Central memory CD4-positive, alpha-beta T cell (primary cell): ENCODE measurements around the gene SRPX.

Experiments
- DNase-seq: peaks from one replicate; pipeline ENCODE4 v3.0.0; 2022

Gene SRPX

DNA sequence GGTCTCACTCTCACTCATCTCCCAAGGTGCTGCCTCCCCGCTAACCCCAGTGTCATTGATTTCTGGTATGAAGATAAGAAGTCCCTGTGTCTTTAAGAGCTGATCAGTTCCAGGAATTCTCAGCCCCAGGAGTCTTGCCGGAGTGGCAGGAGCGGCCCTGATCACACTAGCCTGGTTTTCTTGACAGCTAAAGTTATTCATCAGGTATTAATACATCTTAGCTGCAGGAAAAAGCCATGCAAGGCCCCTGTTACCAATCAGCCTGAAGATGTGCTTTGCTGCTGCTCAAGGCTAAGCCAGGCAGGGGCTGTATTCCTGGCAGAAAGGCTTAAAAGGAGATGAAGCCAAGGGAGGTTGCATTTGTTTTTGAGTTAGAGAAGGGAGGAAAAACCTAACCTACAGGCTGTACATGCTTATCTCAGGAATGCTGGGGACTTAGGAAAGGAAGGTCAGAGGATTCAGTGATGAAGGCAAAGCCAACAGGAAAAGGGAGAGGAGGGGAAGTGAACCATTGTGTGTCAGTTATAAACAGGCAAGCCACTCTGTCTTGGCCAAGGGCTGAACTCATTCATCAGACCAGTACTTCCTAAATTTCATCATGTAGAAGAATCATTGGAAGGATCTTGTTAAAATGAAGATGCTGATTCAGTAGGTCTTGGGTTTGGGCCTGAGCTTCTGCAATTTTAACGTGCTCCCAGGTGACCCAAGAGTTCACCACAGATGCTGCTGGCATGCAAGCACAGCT is 8.6 kb downstream of the SRPX start:
- no peak for DNase-seq

DNA sequence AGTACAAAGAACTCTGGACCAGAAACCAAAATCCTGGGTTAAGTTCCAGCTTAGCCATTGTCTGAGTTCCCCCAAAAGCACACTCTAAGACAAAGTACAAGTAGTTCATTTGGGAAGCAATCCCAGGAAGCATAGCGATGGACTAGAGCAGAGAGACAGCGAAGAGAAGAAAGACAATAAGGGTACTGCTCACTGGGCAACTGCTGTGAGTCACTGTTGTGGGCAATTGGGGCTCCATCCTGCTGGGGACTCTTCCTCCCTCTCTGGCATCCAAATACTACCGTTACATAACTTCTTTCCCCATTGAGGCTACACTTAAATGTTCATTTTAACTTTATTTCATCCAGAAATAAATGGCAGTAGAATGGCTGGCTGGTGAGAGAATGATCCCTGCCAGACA is 14.1 kb downstream of the SRPX start:
- DNase-seq, result no peak

DNA sequence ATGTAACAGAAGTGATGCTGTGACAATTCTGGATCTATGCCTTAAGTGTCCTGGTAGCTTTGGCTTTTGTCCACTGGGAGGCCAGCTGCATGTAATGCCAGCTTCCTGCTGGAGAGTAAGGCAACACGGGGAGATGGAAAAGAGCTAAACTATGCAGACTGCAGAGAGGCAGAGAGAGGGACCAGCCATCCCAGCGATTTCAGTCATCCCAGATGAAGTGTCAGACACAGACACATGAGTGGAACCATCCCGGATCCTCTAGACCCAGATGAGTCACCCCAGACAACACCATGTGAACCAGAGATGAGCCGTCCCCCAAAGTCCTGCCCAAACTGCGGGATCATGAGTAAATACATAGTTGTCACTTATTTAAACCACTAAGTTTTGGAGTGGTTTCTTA is 14.6 kb downstream of the SRPX start:
- DNase-seq, result no peak

DNA sequence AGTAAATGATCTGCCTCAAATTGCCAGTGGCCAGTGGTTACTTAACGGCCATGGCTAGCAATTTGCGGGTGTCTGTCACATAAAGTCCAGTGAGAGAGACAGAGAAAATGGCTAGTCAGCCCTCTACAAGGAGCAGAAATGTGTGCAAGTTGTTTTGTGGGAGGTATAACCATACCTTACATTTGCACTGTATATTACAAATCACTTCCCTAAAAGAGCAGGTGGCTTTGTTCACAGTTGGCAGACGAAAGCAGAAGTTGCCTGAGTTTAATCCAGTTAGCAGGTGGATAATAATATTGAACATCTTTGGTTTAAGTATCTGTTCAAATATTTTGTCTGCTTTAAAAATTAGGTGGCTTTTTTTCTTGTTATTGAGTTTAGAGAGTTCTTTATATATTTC is 15.6 kb downstream of the SRPX start:
- DNase-seq, result no peak

DNA sequence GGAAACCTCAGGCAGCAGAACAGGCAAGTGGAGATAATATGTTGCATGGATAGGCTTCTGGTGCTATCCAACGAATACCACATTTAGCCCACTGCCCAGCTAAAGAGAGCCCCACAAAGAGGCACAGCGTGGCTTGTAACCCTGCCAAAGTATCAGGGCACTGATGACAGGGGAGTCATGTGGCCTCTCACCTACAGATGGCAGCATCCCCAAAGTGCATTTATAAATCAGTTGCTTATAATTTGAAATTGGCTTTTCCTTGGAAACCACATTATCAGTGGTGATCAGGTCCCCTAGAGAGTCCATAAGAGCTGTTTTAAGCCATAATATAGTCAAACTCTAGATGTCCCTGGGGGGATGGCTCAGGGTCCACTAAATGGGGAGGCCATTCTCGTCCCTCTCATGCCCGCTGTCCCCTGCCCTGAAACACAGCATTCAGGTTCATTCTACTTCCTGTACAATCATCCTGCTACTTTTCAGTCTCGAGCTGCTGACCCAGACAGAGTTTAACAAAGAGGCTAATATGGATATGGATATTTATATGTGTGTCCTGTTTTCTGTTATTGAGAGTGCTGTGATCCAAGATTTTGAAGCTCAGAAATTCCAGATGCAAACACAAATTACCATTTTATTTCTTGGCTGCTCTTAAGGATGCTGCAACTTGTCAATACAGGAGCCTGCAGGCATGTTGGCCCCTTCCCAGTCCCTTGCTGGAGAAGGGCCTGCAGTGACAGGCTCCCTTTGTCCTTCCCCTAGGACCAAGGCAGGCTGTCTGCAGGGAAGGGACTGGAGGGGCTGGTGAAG is 28.5 kb downstream of the SRPX start:
- DNase-seq, result peak; percentile 2

DNA sequence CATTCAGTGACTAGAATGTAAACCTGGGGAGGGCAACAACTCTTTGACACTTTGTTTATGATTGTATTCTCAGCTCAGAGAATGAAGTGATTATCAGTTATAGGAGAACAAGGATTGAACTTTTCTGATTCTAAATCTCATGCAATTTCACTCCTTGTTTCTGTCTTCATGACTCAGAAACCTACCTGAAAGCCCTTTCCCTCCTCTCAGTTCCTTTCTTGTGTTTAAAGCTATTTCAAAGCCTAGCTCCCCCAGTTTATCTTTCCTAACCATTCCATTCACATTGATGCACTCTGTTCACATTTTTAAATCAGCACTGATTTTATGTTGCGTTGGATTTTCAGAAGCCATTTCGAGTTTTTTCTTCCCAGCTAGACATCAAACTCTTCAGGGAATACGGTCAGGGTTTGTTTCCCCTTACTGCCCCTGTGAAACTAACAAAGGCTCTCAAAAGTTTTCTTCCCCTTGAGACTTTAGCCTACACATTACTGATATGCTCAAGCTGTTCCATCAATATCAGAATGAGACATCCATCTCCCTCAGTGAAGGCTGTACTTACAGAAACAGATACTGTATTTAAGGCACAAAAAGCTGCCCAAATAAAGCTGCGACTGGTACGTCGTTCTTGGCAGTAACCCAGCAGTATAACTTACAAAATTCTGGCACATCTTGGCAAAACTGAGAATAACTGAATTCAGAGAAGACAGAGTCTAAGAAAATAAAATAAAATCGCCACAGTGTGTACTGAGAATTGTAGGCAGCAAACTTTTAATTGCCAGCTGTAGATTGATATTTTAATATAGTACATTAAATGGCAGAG is 31.0 kb downstream of the SRPX start:
- DNase-seq, result no peak

DNA sequence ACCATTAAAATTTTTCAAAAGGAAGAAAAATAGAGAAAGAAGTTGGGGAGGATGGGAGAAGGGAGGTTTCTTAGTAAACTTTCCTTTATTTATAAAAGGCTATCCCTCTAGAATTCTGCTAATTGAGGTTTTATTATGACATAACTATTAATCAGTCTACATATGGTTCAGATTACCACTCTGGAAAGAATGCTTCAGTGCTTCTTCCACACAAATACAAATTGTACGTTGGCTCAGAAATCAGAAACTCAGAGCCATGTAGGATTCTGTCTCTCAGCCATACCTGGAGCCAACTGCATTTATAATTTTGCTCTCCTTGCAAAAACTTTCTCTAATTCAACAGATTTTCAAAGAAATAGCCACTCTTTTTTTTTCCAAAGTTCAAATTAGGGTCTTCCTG is 37.1 kb downstream of the SRPX start:
- DNase-seq, result no peak

DNA sequence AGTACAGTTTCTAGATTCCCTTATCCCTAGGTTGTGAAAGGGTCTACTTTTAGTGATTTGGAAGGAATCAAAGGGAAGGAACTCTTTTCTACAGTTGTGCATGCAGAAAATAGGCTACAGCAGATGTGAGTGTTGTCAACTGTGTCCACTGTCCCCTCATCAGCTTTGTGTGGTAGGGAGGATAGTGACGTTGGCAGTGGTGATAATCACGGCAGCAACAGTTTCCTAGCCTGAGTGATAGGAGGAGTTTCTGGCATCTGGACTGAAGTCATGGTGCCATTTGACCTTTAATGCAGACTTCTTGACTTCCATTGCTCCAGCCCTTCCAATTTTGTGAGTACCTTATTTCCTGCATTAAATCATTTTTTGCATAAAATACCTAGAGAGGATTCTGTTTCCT is 39.3 kb downstream of the SRPX start:
- DNase-seq, result no peak

DNA sequence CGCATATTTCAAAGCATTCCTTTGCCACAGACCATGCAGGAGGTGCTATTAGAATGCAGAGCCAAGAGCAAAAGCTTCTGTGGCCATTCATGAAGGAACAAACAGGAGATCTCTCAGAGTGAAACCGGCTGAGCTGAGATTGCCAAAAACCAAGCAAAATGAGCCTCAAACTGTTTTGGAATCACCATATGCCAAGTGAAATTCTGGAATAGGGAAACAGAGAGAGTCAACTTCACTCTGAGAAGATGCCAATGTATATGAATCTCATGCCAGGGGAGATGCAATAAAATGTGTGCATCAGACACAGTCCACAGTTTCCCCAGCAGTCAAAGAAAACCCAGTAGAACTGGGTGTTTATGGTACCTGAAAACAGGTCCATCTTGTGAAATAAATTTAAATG is 42.3 kb downstream of the SRPX start:
- no peak for DNase-seq

DNA sequence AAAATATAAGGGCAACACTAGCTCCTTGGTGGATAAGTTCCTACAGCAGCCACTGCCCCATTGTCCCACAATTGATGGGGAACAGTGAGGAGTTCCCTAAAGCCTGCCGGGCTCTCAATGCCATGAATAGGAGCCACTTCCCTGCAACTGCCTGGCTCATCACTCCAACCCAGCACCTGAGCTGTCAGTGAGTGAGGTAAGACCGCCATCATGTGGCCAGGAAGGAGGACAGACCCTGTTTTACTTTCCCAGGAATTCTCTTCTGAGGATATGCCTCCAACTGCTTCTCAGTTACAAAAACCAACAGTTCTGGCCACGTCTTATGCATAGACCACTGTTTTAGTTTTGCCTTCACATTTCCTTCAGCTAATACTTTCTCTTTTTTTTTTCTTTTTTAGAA is 45.5 kb downstream of the SRPX start:
- no peak for DNase-seq

DNA sequence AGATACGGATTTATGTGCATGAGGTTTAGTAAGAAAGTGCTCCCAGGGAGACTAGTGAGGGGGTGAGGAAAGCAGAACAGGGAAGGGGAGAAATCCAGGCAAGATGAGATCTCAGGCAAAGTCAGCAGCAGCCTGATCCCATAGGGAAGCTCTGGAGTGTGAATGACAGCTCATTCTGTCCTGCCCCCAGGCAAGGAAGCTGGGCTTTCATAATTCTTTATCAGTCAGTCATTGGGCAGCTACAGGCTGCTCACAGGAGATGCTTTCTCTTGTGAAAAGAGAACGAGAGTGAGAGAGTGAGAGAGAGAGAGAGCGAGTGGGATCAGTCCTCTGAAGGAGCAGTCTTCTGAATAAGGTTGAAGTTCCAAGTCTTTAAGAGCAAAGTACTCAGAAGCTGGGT is 48.1 kb downstream of the SRPX start:
- DNase-seq, result no peak

DNA sequence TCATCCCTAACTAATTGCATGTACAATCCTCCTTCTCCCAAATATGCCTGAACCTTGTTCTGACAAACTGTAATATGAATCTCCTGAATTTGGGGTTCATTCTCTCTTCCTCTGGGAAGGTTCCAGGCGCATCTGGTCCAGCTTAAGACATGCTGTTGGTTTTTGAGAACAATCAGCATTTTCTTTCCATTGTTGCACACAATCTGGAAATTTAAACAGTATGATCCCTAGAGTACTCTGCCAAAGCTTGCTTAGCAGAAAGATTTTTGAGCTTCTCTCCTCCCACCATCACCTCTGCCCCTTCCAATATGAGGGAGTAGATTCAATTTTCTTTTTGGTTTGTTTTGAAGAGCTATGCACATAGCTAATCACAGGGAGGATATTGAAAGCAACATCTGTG is 50.1 kb downstream of the SRPX start:
- DNase-seq, result no peak

DNA sequence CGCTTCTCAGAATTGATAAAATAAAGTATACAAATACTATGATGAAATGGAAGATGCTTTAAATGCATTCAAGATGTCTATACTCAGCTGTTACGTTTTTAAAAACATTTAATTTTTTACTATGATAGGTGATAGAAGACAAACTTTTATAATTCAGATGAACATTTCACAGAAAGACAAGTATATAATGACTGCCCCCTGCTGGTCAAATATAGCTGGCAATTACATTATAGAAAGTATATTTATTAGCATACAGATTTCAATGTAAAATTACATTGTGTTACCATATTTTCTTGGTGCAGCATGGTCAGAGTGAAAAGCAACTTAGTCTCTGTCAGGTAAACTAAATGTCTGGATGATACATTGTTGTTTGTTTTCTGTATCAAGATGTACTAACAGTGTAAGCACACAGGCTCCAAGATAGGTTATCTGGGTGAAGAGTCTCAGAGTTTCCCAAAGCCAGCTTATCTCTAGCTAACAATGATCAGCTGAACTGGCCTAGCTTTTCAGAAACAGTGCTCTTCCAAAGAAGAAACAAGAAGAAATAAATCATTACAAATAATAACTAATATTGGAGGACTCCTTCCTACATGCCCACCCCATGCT is 54.1 kb downstream of the SRPX start:
- DNase-seq, result peak; percentile 12

DNA sequence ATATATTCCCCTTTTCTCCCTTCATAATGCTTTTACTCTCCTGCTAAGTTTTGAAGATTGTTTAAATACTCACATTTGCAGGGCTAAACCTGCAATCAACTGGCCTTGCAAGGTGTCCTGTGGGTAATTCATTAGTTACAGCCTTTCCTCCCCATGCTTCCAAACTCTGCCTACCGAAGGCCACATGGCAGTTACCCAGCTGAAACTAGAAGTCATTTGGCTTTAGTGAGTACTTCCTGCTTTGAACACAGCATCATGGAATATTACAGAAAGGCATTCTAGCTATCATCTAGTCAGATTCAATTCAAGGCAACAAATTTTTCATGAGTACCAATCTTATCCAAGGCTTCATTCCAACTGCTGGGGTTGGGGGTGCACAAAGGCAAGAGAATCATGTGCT is 55.6 kb downstream of the SRPX start:
- no peak for DNase-seq

DNA sequence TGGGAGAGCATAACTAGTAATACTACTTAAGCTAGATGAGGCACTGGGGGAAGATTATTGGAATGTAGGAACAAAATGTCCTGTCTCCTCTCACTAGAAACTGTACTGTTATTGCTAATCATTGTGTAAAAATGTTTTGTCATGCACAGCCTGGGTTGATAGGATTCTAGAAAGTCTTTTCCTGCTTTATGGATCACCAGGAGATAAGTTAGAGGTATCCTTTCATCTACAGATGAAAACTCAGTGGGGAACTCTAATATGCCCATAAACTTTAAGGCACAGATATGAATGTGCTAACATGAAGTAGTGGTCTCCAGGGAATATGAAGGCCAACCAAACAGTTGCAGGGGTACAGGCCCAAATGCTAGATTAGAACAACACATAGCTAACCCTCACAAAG is 57.5 kb downstream of the SRPX start:
- no peak for DNase-seq

DNA sequence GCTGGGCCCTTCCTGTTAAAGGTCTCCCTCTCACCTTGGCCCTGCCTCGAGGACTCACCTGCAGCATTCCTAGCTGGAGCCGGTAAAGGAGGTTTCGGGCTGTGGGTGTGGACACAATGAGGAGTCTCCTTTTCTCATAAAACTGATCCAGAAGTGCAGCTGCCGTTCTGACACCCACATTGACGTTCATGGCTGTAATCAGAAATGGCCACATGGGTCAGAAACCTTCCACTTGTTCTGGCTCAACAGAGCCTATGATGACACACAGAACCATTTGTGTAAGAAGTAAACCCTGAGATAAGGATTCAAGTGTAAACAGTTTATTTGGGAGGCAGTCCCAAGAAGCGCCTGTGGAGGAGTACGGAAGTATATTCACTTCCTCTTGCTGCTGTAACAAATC is 63.8 kb downstream of the SRPX start:
- no peak for DNase-seq

DNA sequence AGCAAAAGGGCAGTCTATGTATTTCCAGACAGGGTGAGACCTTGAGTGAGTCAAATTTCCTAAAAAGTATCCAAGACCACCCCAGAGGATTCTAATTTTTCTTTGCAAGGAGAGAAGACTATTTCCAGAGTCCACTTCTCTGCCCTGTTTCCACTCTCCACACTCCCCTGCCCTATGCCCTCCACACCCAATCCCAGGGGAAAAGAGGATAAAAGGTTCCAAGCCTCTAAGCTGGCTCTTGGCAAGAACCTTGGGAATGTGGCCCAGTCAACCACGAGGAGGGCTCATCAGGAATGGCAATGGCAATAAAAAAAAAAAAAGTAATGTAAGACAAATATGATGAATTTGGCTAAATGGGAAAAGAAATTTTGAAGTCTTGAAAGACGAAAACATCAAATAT is 65.9 kb downstream of the SRPX start:
- no peak for DNase-seq

DNA sequence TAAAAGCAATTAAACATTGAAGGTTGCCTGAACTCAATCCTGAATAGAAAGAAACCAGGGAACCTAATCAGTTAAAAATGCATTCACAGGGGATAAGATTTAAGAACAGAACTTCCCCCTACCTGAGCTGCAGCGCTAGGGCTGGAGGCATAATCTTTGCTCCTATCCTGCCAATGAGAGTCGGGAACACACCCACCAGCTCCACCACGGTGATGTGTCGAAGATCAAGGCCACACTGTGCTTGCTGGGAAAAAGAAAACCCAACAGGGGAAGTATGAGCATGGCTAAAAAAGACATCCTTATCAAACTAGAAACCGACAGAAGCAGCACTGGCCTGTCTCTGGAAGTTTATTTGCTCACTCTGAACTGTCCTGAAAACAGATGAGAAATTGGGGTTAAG is 66.3 kb downstream of the SRPX start:
- DNase-seq, result no peak

DNA sequence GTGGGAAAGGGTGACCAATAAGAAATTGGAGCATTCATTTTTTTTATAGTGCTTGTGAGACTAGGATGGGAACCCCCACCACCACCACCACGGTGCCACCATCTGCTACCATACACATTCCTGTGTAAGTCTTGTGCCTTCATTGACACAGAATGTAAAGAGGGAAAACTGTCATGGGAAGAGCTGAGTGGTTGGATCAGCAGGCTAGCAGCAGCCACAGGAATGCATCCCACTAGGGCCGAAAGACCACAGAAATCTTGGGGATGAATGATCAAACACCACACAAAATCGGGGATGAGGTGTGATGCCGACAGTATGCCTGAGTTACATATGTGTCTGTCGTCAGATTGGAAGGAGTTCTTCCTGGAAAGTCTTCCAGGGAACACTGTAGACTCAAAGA is 69.2 kb downstream of the SRPX start:
- no peak for DNase-seq

DNA sequence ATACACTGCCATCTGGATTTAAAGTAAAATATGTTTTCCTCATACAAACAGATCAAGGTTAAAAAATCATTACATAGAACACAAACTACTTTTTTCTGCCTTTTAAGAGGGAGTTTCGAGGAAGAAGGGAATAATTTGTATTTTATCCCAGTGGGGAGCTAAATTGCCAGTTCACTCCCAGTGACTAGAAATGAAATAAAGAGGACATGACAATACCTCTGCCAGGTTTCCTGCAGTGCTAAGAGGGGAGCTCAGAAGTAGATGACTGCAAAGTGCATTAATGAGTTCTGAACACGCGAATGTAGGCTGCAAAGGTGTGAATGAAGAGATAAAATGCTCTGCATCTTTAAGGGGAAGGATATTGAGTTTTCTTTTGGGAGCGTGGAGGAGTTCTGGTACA is 69.7 kb downstream of the SRPX start:
- DNase-seq, result no peak

DNA sequence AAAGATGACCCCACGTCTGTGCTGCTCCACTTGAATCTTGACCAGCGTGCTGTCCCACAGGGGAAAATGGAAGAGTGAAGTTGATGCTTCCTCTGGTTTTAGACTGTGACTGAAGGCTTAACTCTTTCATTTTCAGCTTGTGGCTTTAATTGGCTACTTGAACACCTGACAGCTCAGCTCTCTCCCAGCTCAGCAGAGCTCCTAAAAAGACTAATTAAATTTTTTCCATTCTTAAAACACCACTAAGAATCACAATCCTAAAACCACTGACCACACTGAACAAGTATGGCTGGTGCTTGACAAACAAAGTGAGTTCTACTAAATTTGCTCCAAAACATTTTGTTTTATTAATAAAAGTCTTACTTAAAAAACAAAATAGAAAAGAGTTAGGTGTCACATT is 71.7 kb downstream of the SRPX start:
- no peak for DNase-seq

DNA sequence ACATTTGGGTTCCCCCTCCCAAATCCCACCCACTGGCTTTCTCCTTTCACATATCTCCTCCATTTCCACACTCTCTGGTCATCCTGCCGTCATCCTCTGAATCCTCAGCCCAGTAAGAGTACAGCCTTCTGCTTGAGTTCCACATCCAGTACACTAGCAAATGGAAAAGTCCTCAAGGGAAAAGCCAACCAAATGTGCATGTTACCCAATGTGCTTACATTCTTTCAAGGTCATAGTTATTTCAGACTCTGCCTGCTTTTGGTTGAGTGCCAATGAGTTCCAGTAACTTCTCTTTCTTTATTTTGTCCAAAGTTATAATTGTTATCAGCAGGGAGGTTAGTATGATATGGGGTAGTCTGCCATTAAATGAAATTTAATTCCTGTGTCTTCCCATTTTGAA is 78.1 kb downstream of the SRPX start:
- no peak for DNase-seq

DNA sequence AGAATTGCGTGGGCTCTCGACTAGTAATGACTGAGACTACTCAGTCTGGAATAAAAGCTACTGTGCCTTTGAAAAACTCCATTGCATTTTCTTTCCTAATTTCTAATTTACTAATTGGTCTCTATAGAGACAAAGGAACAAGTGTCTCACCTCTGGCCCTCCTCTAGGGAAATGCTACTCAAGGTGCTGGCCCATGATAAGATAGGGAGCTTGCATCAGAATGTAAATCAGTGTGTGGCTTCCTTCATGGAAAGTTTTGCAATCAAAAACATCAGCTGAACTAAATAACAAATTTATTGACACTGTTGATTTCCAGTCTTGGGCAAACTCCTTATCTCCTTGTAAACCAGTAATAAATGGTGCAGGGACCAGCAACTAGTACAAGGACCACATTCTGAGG is 81.8 kb downstream of the SRPX start:
- no peak for DNase-seq
